Effector memory CD4-positive, alpha-beta T cell (primary cell): ENCODE measurements around the gene VOPP1.

ENCODE experiments used
- DNase-seq, 3 donors: peaks; one replicate each; pipeline ENCODE4 v3.0.0-alpha.2; 2020
- H3K27ac ChIP-seq: 2 replicates; pipeline ENCODE4 v1.7.0; 2013; ENCODE audit warnings: mild to moderate bottlenecking, low read length, moderate library complexity; ENCODE audit not compliant: insufficient read depth, poor library complexity, severe bottlenecking
- H3K27me3 ChIP-seq: replicated peaks from 2 replicates; pipeline ENCODE4 v1.7.0; 2013; ENCODE audit warnings: mild to moderate bottlenecking, low read length; ENCODE audit not compliant: insufficient read depth, control insufficient read depth, poor library complexity, severe bottlenecking
- H3K36me3 ChIP-seq: 2 replicates; pipeline ENCODE4 v1.7.0; 2013; ENCODE audit warnings: mild to moderate bottlenecking, low read length, moderate library complexity; ENCODE audit not compliant: control insufficient read depth, insufficient read depth
- H3K4me1 ChIP-seq: 2 replicates; pipeline ENCODE4 v1.7.0; 2013; ENCODE audit warnings: low read length, mild to moderate bottlenecking; ENCODE audit not compliant: control insufficient read depth, insufficient read depth, poor library complexity, severe bottlenecking
- H3K4me3 ChIP-seq: 2 replicates; pipeline ENCODE4 v1.7.0; 2013; ENCODE audit warnings: low read length, low read depth, mild to moderate bottlenecking; ENCODE audit not compliant: insufficient read depth, poor library complexity, severe bottlenecking
- H3K9me3 ChIP-seq: 2 replicates; pipeline ENCODE4 v1.7.0; 2013; ENCODE audit warnings: mild to moderate bottlenecking, low read length, moderate library complexity; ENCODE audit not compliant: control insufficient read depth

VOPP1 gene

DNA sequence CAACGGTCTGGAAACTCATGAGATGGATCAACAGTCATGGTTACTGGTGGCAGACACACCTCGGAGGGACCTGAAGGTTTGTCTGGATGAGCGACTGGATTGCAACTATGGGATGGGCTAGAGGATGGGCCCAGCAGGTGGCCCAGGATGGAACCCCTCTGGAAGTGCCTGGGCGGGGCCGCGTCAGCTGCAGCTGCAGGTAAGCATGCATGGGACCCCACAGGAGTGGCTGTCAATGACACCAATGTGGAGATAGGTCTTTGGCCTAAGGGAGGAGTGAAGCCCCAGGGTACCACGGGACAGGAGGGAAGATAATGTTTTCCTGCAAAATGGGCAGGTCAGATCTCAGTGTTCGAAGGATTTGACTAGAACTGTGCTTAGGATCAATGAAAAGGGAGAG lies 103.8 kb downstream of the VOPP1 start:
- Histone ChIP-seq H3K27me3 (no peaks in the 10 kb centered on the region), H3K27ac (peak overlapping the region; percentile 62), H3K9me3 (no peaks in the 10 kb centered on the region), H3K4me1 (peaks cover 58% of the 10 kb centered on the region), H3K4me3 (no peak overlapping the region), H3K36me3 (peaks cover 15% of the 10 kb centered on the region)
- DNase-seq, result no peak

DNA sequence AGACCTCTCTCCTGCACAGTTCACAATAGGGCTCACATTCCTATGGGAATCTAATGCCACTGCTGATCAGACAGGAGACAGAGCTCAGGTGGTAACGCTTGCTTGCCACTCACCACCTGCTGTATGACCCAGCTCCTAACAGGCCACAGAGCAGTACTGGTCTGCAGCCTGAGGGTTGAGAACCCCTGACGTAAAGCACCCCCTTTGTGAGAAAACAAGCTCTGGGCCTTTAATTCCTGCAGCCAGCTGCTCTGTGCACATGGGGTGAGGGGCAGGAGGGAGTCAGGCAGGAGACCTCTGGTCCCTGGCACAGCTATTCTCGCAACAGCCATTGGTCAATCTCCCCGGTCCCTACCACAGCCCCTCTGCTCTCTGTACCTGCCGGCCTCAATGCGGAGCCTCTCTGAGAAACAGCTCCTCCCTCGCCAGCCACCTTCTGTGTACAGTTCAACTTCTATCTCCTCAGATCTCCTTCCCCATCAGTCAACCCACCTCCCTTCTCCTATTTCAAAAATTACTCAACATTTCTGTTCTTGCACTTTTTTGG lies 105.2 kb downstream of the VOPP1 start:
- Histone ChIP-seq H3K4me3 (no peak overlapping the region), H3K36me3 (peaks cover 16% of the 10 kb centered on the region), H3K4me1 (peaks cover 49% of the 10 kb centered on the region), H3K9me3 (no peaks in the 10 kb centered on the region), H3K27ac (peak overlapping the region; percentile 62), H3K27me3 (no peaks in the 10 kb centered on the region)
- DNase-seq, result no peak

DNA sequence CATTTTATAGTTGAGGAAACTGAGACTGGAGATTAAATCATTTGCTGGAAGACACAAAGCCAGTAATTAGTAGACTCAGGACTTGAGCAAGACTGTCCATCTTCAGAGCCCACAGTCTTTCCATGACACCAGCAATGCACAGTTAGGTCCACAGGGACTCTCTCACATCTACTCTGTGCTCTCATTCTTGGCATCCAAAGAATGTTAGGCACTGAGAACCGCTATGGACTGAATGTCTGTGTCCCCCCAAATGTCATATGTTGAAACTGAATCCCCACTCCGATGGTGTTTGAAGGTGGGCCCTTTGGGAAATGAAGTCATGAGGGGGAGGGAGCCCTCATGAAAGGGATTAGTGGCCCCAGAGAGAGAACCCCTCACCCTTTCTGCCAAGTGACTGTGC lies 106.6 kb downstream of the VOPP1 start:
- H3K27ac ChIP-seq, result no peak overlapping the region
- peaks cover 16% of the 10 kb centered on the region for H3K36me3 ChIP-seq
- H3K4me1 ChIP-seq, result peaks cover 48% of the 10 kb centered on the region
- H3K9me3 ChIP-seq, result no peaks in the 10 kb centered on the region
- DNase-seq, result no peak
- H3K4me3 ChIP-seq, result no peak overlapping the region
- H3K27me3 ChIP-seq, result no peaks in the 10 kb centered on the region

DNA sequence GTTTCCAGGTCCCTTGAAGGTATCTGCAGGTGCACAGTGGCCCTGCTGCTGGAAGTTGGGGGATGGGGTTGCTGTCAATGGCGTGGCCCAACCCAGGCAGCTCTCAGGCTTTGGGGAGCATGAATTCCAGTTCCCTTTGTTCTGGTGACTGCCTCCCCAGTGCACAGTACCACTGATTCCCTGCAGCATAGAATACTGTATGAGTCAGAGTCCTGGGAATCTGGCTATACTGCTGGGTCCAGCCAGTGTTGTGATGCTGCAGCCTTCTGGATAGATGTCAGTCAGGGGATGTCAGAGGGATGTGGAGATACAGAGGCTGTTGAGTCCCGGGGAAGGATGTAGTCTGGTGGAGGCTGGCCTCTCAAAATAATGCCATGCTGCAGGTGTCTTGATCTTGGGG lies 107.9 kb downstream of the VOPP1 start:
- no peak overlapping the region for H3K27ac ChIP-seq
- peaks cover 36% of the 10 kb centered on the region for H3K4me1 ChIP-seq

DNA sequence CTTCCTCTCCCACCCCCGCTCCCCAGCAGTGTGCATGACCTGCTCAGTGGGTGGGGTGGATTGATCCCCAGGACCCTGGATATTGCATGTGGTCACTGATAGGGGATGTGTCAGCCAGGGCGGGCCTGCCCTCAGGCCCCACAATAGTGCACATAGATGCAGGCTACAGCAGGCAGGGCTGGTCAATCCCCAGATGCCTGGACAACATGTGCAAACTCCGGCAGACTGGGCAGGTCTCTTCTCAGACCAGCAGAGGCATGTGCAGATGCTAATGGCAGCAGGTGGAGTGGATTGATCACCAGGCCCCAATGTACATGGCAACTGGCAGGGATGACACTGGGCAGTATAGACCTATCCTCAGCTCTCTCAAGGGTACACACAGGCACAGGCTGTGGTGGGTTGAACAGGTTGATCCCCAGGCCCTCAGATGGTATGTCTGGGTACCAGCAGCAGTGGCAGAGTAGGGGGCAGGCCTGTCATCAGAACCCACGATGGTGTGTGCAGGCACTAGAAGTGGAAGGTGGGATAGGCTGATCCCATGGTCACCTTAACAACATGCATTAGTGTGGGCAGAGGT lies 108.5 kb downstream of the VOPP1 start:
- no peak for DNase-seq
- Histone ChIP-seq H3K27me3 (no peaks in the 10 kb centered on the region), H3K36me3 (peaks cover 16% of the 10 kb centered on the region), H3K4me1 (peaks cover 29% of the 10 kb centered on the region), H3K27ac (no peak overlapping the region), H3K4me3 (no peak overlapping the region), H3K9me3 (no peaks in the 10 kb centered on the region)

More for the DNA sequence above, 107.9 kb downstream of the VOPP1 start:
- Histone ChIP-seq H3K36me3 (peaks cover 16% of the 10 kb centered on the region), H3K4me3 (no peak overlapping the region), H3K27me3 (no peaks in the 10 kb centered on the region), H3K9me3 (no peaks in the 10 kb centered on the region)
- no peak for DNase-seq

DNA sequence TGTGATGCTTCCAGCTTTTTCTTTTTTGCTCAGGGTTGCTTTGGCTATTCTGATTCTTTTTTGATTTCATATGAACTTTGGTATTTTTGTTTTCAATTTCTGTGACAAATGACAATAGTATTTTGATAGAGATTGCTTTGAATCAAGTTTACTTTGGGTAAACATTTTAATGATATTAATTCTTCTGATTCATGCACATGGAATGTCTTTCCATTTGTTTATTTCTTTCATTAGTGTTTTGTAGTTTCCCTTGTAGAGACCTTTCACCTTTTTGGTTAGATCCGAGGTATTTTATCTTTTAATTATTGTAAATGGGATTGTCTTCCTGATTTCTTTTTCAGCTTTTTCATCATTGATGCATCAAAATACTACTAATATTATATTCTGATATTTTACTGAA lies 114.0 kb downstream of the VOPP1 start:
- Histone ChIP-seq H3K4me3 (no peak overlapping the region), H3K9me3 (peaks cover 3% of the 10 kb centered on the region), H3K27ac (no peak overlapping the region), H3K27me3 (no peaks in the 10 kb centered on the region), H3K4me1 (no peaks in the 10 kb centered on the region), H3K36me3 (no peaks in the 10 kb centered on the region)
- no peak for DNase-seq

DNA sequence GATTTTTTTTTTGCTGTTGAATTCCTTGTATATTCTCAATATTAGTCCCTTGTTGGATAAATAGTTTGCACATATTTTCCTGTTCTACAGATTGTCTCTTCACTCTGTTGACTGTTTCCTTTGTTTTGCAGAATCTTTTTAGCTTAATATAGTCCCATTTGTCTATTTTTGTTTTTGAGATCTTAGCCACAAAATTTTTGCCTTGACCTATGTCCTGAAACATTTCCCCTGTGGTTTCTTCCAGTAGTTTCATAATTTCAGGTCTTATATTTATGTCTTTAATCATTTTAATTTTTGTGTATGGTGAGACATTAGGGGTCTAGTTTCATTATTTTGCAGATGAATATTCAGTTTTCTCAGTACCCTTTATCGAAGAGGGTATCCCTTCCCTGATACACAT lies 114.5 kb downstream of the VOPP1 start:
- Histone ChIP-seq H3K27ac (no peak overlapping the region), H3K36me3 (no peaks in the 10 kb centered on the region), H3K27me3 (no peaks in the 10 kb centered on the region), H3K9me3 (peaks cover 3% of the 10 kb centered on the region), H3K4me1 (no peaks in the 10 kb centered on the region), H3K4me3 (no peak overlapping the region)
- no peak for DNase-seq

DNA sequence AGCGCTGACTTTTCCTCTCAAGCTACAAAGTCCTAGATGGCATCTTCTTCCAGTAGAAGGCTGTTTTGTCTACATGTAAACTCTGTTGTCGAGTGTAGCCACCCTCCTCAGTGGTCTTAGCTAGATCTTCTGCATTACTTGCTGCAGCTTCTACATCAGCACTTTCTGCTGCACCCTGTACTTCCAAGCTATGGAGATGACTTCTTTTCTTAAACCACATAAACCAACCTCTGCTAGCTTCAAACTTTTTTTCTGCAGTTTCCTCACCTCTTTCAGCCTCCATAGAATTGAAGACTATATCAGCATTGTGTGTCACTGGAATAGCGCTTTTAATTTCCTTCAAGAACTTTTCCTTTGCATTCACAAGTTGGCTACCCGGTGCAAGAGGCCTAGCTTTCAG lies 119.3 kb downstream of the VOPP1 start:
- H3K36me3 ChIP-seq, result no peaks in the 10 kb centered on the region
- peak overlapping the region; percentile 8 for H3K27ac ChIP-seq
- DNase-seq, result no peak

DNA sequence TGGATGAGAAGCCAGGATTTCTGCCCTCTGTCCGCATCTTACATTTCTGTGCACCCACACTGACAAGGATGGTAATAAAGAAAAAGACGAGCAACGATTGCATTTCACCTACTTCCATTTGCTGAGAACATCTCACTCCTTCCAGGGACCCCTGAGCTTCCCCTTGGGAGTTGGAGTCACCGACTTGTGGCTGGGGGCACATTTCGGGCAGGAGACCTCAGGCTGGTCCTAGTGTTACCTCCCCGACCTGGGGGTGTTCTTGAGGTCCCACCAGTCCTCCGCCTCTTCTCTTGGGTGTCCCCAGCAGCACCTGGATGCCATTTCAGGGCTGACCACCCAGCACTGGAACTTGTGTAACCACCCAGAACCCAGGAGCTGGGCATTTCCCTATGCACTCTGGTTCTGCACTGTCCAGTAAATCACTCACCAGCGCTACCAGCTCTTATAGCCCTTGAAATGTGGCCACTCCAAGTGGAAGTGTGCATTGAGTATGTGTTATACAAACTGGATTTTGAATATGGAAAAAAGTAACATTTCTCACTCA lies 122.2 kb downstream of the VOPP1 start:
- H3K27me3 ChIP-seq, result no peaks in the 10 kb centered on the region
- H3K9me3 ChIP-seq, result no peaks in the 10 kb centered on the region
- no peaks in the 10 kb centered on the region for H3K4me1 ChIP-seq
- no peaks in the 10 kb centered on the region for H3K36me3 ChIP-seq
- no peak for DNase-seq
- H3K27ac ChIP-seq, result no peak overlapping the region
- H3K4me3 ChIP-seq, result no peak overlapping the region

More for the DNA sequence above, 119.3 kb downstream of the VOPP1 start:
- H3K4me3 ChIP-seq, result no peak overlapping the region
- H3K27me3 ChIP-seq, result no peaks in the 10 kb centered on the region
- H3K9me3 ChIP-seq, result peaks cover 3% of the 10 kb centered on the region
- H3K4me1 ChIP-seq, result no peaks in the 10 kb centered on the region

DNA sequence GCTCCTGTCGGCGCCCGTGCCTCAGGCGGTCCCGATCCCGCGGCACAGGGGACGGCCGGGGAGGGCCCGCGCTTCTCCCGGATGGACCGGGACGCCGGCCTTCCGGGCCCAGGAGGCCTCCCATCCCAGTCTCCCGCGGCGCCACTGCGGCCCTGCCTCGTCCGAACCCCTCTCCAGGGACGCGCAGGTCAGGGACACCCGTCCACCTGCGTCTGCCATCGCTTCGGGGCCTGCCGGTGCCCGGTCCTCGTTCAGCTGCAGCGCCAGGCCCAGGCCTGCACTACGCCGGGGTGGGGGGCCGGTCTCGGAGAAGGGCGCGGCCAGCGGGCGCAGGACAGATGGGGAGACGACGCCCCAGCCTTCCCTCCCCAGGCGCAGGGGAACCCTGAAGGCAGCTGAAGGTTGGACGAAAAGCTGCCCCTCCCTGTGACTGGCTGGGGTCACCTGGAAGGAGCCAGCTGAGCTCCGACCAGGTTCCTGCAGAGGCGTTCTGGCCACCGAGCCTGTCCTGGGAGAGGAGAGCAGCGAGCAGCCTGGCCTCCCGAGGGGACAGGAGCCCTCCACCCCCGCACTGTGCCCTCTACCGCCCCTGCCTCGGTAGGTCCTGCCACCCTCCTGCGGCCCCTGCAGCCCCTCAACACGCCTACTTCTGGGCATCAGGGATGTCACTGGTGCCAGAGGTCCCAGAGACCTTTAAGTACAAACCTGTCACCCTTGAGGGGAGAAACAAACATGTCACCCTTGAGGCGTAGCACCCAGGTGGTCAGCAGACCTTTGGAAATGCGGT lies 122.9 kb downstream of the VOPP1 start:
- Histone ChIP-seq H3K4me1 (no peaks in the 10 kb centered on the region), H3K27ac (no peak overlapping the region)
- no peak for DNase-seq

More for the DNA sequence above, 122.9 kb downstream of the VOPP1 start:
- Histone ChIP-seq H3K9me3 (no peaks in the 10 kb centered on the region), H3K4me3 (no peak overlapping the region), H3K27me3 (no peaks in the 10 kb centered on the region), H3K36me3 (no peaks in the 10 kb centered on the region)
